ENCODE results near the gene TRIM7. TPM values are rescaled to one million over a fixed set of nuclear protein-coding genes. Genes with fewer than 3 reads are reported as not detected.
"Not testable (repeated sequence)": the region's sequence is repeated elsewhere in the genome, so short reads cannot be mapped to it uniquely, and the experiment has no call there.

TRIM7 gene
- total RNA-seq, 3 donors from 2014 or later, result 1.5 to 3.9 (median 3.2) TPM

DNA sequence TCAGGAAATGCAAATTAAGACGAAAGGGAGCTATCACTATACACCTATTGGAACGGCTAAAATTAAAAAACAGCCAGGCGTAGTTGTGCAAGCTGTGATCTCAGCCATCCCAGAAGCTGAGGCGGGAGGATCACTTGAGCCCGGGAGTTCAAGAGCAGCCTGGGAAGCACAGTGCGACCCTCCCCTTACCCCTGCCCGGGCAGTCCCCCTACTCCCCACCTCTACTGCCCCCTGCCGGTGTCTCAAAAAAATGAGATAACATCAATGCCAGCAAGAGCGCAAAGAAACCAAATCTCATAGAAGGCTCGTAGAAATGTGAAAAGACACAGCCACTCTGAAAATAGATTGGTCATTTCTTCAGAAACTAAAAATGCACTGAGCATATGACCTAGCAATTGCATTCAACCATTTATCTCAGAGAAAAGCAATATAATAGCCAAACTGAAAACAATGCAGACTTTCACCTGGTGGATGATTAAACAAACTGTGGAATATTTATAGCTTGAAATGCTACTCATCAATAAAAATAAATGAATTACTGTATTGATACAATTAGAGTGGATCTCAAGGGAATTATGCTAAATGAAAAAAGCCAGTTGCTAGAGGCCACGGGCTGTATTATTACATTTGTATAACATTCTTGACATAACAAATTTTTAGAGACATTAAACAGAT lies 37.0 kb downstream of the TRIM7 start:
- ATAC-seq (no peak), DNase-seq (no peak)
- intact Hi-C loops (cut with DNase I, micrococcal nuclease), result no loop called here
- H3K9me3 ChIP-seq, result no peaks in the 10 kb centered on the region
- no peaks in the 10 kb centered on the region for H3K36me3 ChIP-seq (ENCODE audit: low read depth)
- peaks cover 10% of the 10 kb centered on the region for H3K4me1 ChIP-seq (ENCODE audit: low read depth)
- no peak for TF ChIP-seq CTCF (IDR thresholded peaks at IDR 0.05)
- no peak overlapping the region for H3K4me3 ChIP-seq

DNA sequence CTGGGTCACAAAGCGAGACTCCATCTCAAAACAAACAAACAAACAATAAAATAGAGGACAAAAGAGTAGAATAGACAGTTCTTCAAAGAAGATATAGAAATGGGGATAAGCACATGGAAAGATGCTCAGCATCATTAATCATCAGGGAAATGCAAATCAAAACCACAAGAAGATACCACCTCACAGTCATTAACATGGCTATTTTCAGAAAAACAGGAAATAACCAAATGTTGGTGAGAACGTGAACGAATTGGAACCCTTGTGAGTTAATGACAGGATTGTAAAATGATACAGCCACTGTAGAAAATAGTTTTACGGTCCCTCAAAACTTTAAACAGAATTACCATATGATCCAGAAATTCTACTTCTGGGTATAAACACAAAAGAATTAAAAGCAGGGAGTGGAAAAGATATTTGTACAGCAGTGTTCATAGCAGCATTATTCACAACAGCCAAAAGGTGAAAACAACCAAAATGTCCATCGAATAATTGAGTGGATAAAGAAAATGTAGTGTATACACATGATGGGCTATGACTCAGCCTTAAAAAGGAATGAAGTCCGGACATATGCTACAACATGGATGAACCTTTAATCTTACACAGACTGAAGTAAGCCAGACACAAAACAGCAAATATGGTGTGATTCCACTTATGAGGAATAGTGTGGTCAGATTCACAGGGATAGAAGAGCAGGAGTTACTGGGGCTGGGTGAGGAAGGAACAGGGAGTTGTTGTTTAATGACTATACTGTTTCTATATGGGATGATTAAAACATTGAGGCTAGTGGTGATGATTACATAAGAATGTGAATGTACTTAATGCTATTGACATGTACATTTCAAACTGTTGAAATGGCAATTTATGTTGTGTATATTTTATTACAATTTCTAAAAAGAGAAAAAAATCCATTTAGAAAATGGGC lies 37.9 kb downstream of the TRIM7 start:
- intact Hi-C loops (cut with DNase I, micrococcal nuclease), result no loop called here
- no peak for DNase-seq
- Histone ChIP-seq H3K36me3 (ENCODE audit: low read depth) (no peaks in the 10 kb centered on the region), H3K4me1 (ENCODE audit: low read depth) (peaks cover 10% of the 10 kb centered on the region), H3K4me3 (no peak overlapping the region), H3K9me3 (no peaks in the 10 kb centered on the region)
- no peak for TF ChIP-seq CTCF (IDR thresholded peaks at IDR 0.05)
- ATAC-seq, result no peak

GRCh38 chr5:181164076-181164952 lies 40.7 kb downstream of the TRIM7 start:
- Histone ChIP-seq H3K4me1 (ENCODE audit: low read depth) (no peaks in the 10 kb centered on the region), H3K4me3 (no peak overlapping the region), H3K36me3 (ENCODE audit: low read depth) (no peaks in the 10 kb centered on the region), H3K9me3 (no peaks in the 10 kb centered on the region)
- no peak for DNase-seq
- intact Hi-C loops (cut with DNase I, micrococcal nuclease), result no loop called here
- no peak for ATAC-seq
- no peak for TF ChIP-seq CTCF (IDR thresholded peaks at IDR 0.05)

GRCh38 chr5:181163487-181164075 lies 41.4 kb downstream of the TRIM7 start:
- DNase-seq, result no peak
- Histone ChIP-seq H3K4me3 (no peak overlapping the region), H3K4me1 (ENCODE audit: low read depth) (no peaks in the 10 kb centered on the region), H3K36me3 (ENCODE audit: low read depth) (no peaks in the 10 kb centered on the region), H3K9me3 (no peaks in the 10 kb centered on the region)
- no peak for ATAC-seq
- TF ChIP-seq CTCF (IDR thresholded peaks at IDR 0.05), result no peak
- intact Hi-C loops (cut with DNase I, micrococcal nuclease), result no loop called here

GRCh38 chr5:181161534-181162175 lies 43.3 kb downstream of the TRIM7 start:
- TF ChIP-seq CTCF (IDR thresholded peaks at IDR 0.05), result no peak
- no peak overlapping the region for H3K4me3 ChIP-seq
- H3K4me1 ChIP-seq (ENCODE audit: low read depth), result no peaks in the 10 kb centered on the region
- no peak for ATAC-seq
- no peaks in the 10 kb centered on the region for H3K36me3 ChIP-seq (ENCODE audit: low read depth)
- DNase-seq, result no peak
- intact Hi-C loops (cut with DNase I, micrococcal nuclease), result no loop called here
- H3K9me3 ChIP-seq, result no peaks in the 10 kb centered on the region

DNA sequence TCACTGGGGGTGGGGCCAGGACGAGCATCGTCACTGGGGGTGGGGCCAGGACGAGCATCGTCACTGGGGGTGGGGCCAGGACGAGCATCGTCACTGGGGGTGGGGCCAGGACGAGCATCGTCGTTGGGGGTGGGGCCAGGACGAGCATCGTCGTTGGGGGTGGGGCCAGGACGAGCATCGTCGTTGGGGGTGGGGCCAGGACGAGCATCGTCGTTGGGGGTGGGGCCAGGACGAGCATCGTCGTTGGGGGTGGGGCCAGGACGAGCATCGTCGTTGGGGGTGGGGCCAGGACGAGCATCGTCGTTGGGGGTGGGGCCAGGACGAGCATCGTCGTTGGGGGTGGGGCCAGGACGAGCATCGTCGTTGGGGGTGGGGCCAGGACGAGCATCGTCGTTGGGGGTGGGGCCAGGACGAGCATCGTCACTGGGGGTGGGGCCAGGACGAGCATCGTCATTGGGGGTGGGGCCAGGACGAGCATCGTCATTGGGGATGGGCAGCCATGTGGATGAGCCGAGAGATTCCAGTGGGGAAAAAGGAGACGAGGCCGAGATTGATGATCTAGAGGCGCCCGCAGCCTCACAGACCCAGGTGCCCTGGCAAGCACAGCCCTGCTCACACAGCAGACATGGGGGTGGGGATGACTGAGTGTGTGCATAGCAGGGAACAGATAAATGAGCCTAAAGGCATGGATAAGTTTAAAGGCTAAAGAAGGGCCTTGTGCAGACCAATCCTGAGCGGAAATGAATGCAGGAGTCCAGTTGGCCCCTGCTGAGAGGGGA lies 44.1 kb downstream of the TRIM7 start:
- DNase-seq; H3K4me1 ChIP-seq (ENCODE audit: low read depth); H3K36me3 ChIP-seq (ENCODE audit: low read depth); H3K4me3 ChIP-seq; intact Hi-C loops (cut with DNase I, micrococcal nuclease); ATAC-seq; H3K9me3 ChIP-seq: not testable (repeated sequence)

Data from mucosa of descending colon (tissue), 3 donors.